AG10803 (cell line): ENCODE measurements around the gene CAV3.

ENCODE experiments used
- DNase-seq: peaks from one replicate; pipeline ENCODE4 v3.0.0; 2010; ENCODE audit warnings: low read depth
- H3K4me3 ChIP-seq: 2 replicates; pipeline ENCODE4 v1.5.1; 2011; ENCODE audit warnings: mild to moderate bottlenecking, low read length, control low read depth
- TF ChIP-seq, protein P1 (sequence below): conservative IDR thresholded peaks from 2 replicates; pipeline ENCODE4 v1.5.1; 2011; ENCODE audit warnings: mild to moderate bottlenecking, low read length, control low read depth, inconsistent platforms

Gene CAV3

DNA sequence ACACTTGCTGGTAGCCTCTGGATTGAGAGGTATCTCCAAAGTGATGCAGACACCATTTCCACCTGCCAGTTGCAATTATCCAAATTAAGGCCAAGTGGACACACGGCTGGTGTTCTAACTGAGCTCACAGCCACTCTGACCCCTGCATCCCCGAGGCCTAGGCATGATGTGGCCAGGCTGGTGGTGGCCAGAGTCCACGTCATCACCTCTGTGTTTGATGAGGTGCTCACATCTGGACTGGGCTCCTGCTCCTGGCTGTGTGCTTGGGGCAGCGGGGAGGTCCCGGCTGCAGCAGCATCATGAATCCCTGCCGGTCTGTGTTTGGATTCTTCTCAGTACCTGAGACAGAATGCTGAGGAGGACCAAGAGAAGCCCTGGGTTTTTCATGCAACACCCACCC, 30.9 kb downstream of the CAV3 start:
- TF ChIP-seq, protein P1, sequence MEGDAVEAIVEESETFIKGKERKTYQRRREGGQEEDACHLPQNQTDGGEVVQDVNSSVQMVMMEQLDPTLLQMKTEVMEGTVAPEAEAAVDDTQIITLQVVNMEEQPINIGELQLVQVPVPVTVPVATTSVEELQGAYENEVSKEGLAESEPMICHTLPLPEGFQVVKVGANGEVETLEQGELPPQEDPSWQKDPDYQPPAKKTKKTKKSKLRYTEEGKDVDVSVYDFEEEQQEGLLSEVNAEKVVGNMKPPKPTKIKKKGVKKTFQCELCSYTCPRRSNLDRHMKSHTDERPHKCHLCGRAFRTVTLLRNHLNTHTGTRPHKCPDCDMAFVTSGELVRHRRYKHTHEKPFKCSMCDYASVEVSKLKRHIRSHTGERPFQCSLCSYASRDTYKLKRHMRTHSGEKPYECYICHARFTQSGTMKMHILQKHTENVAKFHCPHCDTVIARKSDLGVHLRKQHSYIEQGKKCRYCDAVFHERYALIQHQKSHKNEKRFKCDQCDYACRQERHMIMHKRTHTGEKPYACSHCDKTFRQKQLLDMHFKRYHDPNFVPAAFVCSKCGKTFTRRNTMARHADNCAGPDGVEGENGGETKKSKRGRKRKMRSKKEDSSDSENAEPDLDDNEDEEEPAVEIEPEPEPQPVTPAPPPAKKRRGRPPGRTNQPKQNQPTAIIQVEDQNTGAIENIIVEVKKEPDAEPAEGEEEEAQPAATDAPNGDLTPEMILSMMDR = no peak
- H3K4me3 ChIP-seq = peak overlapping the region; percentile 89
- DNase-seq = no peak

DNA sequence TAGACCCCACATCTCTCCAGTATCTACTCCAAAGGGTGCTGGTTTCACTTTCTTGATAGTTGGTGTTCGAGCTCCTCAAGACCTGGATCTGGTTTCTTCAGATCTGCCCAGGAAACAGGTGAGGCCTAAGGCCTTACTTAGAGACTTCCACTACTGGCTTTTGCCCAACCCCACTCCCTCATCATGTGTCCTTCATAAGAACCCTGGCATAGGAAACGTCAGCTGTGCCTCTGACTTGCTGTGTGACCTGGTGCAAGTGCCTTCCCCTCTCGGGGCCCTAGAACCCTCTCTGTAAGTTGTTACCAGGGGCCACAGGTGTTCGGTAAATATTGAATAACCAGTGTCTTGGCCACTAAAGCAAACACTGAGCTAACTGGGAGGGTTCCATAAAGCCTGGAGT, 31.9 kb downstream of the CAV3 start:
- TF ChIP-seq, protein P1 = no peak
- H3K4me3 ChIP-seq = peak overlapping the region; percentile 89

DNA sequence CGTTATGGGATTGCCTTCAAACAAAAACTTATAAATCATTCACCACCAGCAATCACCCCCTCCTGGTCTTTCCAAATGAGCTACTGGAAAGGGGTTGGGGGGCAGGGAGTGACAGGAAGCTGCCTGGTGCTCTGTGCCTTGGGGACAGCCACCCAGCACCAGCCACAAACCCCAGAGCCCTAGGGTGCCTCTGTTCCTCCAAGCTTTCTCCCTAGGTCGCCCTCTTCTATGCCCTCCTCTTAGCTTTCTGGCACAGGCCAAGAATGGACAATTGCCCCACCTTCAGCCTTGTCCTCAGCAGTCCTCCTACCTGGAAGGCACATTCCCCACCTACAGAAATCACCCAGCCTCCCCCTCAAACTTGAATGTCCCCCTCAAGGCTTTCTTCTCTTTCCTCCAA, 32.5 kb downstream of the CAV3 start:
- H3K4me3 ChIP-seq = peak overlapping the region; percentile 89
- DNase-seq = no peak
- TF ChIP-seq, protein P1 = no peak

More for the DNA sequence above, 31.9 kb downstream of the CAV3 start:
- DNase-seq = no peak

DNA sequence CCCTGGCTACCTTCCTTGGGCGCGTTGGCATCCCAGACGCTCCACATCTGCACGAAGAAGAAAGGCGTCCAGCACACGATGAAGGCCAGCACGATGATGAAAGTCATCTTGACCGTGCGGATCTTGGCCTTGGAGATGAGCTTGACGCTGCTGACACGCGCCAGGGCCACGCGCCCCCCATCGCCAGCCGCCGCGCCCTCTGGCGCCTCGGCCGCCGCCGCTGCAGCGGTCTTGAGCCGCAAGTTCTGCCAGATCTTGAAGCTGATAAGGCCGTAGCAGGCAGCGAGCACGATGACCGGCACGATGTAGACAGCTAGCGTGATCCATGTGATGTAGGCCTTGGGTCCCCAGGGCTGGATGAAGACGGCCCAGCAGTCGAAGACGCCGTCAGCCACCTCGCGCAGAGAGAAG, 33.7 kb downstream of the CAV3 start:
- DNase-seq = no peak
- TF ChIP-seq, protein P1 = no peak
- peak overlapping the region; percentile 89 for H3K4me3 ChIP-seq

DNA sequence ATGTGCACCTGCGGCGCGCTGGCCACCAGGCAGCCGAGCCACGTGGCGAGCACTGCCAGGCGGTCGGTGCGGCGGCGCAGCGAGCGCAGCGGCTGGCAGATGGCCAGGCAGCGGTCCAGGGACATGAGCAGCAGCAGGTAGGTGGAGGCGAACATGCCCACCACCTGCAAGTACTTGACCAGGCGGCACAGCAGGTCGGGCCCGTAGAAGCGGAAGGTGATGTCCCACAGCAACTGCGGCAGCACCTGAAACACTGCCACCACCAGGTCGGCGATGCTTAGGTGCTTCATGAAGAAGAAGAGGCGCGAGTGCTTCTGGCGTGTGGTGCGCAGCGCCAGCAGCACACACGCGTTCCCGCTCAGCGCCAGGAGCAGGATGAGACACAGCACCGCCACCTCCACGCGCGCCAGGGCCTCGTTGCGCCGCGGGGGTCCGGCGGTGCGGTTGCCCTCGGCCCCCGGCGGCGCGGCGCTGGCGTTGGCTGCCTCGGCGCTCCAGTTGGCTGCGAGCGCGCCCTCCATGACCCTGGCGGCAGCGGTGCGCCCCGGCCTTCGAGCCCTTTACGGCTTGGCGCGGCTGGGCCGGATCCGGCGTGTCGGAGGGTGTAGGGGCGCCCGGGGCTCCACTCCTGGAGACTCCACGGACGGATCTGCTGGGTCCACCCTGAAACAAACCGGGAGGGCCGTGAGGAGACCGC, 34.2 kb downstream of the CAV3 start:
- TF ChIP-seq, protein P1 = 0 out of 2 replicates have a peak, but pooled peaks have one; percentile 7
- no peak for DNase-seq
- peak overlapping the region; percentile 89 for H3K4me3 ChIP-seq

DNA sequence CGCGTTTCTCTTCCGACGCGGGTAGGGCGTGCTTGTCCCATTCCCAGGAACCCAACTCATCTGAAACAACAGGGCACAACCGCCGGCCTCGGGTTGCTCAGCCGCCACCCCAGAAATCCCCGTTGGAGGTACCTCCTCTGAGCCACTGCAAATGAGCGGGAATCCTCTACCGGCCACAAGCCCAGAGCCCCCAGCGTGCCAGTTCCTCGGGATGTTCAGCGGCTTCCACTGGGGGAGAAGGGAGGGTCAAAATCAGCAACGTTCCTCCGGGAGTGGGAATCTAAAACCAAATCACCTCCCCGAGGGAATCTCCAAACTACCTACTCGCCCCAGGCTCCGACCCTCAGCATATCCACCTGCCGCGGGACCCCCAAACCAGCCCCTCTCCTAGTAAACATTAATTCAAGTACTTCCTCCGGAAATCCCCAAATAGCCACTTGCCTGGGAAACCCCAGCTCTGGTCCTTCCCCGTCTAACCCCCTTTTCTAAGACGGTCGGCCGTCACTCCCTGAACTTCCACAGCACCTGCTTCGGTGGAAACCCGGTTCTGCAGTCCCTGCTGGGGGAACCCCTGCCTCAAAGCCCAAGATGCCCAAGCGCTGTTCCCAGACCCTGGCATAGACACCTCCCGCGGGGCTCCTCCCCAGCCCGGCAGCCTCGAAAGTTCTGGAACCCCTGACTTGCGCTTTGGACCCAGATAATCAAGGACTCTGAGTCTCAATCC, 34.9 kb downstream of the CAV3 start:
- peak overlapping the region; percentile 89 for H3K4me3 ChIP-seq
- TF ChIP-seq, protein P1 = no peak
- no peak for DNase-seq
